Erythroblast (primary cell): ENCODE data around the gene RPL27.

Experiments used
- GATA1 ChIP-seq: IDR thresholded peaks from 2 replicates; pipeline ENCODE4 v1.6.1; 2011; ENCODE audit warnings: low read depth, mild to moderate bottlenecking, control low read depth, low read length, moderate library complexity
- POLR2A ChIP-seq: IDR thresholded peaks from 2 replicates; pipeline ENCODE4 v1.6.1; 2011; ENCODE audit warnings: mild to moderate bottlenecking, low read length

- TF ChIP-seq POLR2A (no peak), GATA1 (no peak)
Observed at GRCh38 chr17:43018932-43019331, 20.7 kb downstream of the RPL27 start.
